GM19328 (cell line): Measurements from ENCODE around the gene UGT3A2.
"Not testable (repeated sequence)": the region's sequence is repeated elsewhere in the genome, so short reads cannot be mapped to it uniquely, and the experiment has no call there.

Source experiments
- ATAC-seq: cut with Tn5 transposase; IDR thresholded peaks from one replicate; pipeline ENCODE4 v1.9.1; 2021; ENCODE audit warnings: mild to moderate bottlenecking, moderate library complexity; ENCODE audit not compliant: unreplicated experiment

The UGT3A2 gene

GRCh38 chr5:36054647-36055046 is 12.0 kb downstream of the UGT3A2 start:
- ATAC-seq: no peak

- no peak for ATAC-seq
Observed at GRCh38 chr5:36052538-36052937, 14.1 kb downstream of the UGT3A2 start.

GRCh38 chr5:36049949-36050348 is 16.7 kb downstream of the UGT3A2 start:
- no peak for ATAC-seq

GRCh38 chr5:36047384-36048160 is 19.1 kb downstream of the UGT3A2 start:
- ATAC-seq: no peak

GRCh38 chr5:36045895-36046294 is 20.8 kb downstream of the UGT3A2 start:
- ATAC-seq: no peak

- no peak for ATAC-seq
Observed at GRCh38 chr5:36041537-36041845, 25.2 kb downstream of the UGT3A2 start.

- no peak for ATAC-seq
Observed at GRCh38 chr5:36040651-36041536, 25.8 kb downstream of the UGT3A2 start.

- no peak for ATAC-seq
Observed at GRCh38 chr5:36035696-36036095, 31.0 kb downstream of the UGT3A2 start.

GRCh38 chr5:36034536-36035134 is 32.0 kb downstream of the UGT3A2 start:
- ATAC-seq: not testable (repeated sequence)

GRCh38 chr5:36033486-36033885 is 33.2 kb downstream of the UGT3A2 start:
- no peak for ATAC-seq

GRCh38 chr5:36033047-36033446 is 33.6 kb downstream of the UGT3A2 start:
- ATAC-seq: no peak

GRCh38 chr5:36031223-36031622 is 35.5 kb downstream of the UGT3A2 start:
- ATAC-seq: no peak

GRCh38 chr5:36029914-36030313 is 36.8 kb downstream of the UGT3A2 start:
- ATAC-seq: no peak

GRCh38 chr5:36028816-36029465 is 37.7 kb downstream of the UGT3A2 start:
- no peak for ATAC-seq

GRCh38 chr5:36027711-36028110 is 39.0 kb downstream of the UGT3A2 start:
- ATAC-seq: no peak

- ATAC-seq: no peak
Observed at GRCh38 chr5:36026706-36027465, 39.8 kb downstream of the UGT3A2 start.

GRCh38 chr5:36022246-36022645 is 44.4 kb downstream of the UGT3A2 start:
- ATAC-seq: not testable (repeated sequence)

- ATAC-seq: not testable (repeated sequence)
Observed at GRCh38 chr5:36019584-36019983, 47.1 kb downstream of the UGT3A2 start.

GRCh38 chr5:36017622-36018021 is 49.1 kb downstream of the UGT3A2 start:
- ATAC-seq: no peak

GRCh38 chr5:36017004-36017403 is 49.7 kb downstream of the UGT3A2 start:
- no peak for ATAC-seq
